Measurements from ENCODE around the gene MEIS2.

MEIS2 gene

DNA sequence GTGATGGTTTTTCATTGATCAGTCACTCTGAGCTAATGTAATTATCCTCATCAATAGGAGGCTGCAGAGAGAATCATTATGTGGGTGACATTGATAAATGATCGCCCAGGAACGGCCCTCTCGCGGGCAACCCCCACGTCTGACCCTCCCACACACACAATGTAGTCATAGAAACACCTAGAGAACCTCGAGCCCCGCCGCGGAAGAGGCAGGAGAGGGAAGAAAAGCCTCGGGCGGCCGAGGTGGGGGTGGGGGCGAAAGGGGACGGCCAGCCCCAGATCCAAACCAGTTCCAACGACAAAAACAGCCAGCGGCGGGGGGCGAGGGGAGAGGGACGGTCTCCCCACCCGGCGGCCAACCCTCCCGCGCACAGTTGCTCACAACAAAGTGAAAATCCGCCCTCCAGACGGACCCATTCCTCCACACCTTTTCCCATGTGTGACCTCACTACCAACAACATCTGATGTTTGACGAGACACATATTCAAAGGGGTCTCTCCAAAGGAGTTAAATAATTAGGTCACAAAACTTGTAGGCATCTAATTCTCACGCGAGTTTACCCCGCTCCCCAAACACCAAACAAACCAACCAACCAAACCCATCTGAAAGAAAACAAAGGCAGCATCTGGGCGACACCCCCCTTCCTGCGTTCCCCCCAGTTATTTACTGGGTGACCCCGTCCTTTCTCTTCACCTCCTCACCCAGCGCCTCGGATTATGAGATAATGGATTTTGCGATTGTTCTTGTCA lies 213.0 kb downstream of the MEIS2 start:
- TF ChIP-seq, protein P1, sequence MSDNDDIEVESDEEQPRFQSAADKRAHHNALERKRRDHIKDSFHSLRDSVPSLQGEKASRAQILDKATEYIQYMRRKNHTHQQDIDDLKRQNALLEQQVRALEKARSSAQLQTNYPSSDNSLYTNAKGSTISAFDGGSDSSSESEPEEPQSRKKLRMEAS (IDR thresholded peaks at IDR 0.05): no peak
- TF ChIP-seq NFIC (IDR thresholded peaks at IDR 0.05) (no peak), TEAD4 (IDR thresholded peaks at IDR 0.05) (no peak), YY1 (IDR thresholded peaks at IDR 0.05; ENCODE audit: low read depth) (no peak), ZBTB7A (IDR thresholded peaks at IDR 0.05; ENCODE audit: low read depth) (no peak), FOXM1 (IDR thresholded peaks at IDR 0.05; ENCODE audit: borderline replicate concordance, low read depth) (no peak), TAF1 (IDR thresholded peaks at IDR 0.05; ENCODE audit: low read depth) (no peak), CEBPB (IDR thresholded peaks at IDR 0.05) (no peak), EGR1 (IDR thresholded peaks at IDR 0.05) (no peak), CREB1 (IDR thresholded peaks at IDR 0.05; ENCODE audit: low read depth) (no peak)
- TF ChIP-seq, protein P2, sequence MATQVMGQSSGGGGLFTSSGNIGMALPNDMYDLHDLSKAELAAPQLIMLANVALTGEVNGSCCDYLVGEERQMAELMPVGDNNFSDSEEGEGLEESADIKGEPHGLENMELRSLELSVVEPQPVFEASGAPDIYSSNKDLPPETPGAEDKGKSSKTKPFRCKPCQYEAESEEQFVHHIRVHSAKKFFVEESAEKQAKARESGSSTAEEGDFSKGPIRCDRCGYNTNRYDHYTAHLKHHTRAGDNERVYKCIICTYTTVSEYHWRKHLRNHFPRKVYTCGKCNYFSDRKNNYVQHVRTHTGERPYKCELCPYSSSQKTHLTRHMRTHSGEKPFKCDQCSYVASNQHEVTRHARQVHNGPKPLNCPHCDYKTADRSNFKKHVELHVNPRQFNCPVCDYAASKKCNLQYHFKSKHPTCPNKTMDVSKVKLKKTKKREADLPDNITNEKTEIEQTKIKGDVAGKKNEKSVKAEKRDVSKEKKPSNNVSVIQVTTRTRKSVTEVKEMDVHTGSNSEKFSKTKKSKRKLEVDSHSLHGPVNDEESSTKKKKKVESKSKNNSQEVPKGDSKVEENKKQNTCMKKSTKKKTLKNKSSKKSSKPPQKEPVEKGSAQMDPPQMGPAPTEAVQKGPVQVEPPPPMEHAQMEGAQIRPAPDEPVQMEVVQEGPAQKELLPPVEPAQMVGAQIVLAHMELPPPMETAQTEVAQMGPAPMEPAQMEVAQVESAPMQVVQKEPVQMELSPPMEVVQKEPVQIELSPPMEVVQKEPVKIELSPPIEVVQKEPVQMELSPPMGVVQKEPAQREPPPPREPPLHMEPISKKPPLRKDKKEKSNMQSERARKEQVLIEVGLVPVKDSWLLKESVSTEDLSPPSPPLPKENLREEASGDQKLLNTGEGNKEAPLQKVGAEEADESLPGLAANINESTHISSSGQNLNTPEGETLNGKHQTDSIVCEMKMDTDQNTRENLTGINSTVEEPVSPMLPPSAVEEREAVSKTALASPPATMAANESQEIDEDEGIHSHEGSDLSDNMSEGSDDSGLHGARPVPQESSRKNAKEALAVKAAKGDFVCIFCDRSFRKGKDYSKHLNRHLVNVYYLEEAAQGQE (IDR thresholded peaks at IDR 0.05; ENCODE audit: low read depth): no peak

DNA sequence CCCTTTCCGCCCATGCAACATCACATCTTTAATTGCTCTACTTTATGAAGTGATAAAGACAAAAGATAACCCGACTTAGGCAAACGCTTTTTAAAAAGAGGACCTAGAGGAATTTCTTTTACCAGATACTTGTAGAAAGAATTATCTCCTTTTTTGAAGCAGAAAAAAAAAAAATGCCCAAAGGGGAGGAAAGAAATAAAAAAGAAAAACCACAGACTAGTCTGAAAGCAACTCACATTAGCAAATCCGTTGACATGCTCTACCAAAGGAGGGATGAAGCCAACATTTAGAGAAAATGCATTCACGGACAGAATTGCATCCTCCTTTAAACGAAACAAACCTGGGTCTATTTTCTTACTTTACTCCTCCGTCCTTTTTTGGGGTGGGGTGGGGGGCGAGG lies 213.6 kb downstream of the MEIS2 start:
- no peak for TF ChIP-seq EP300 (IDR thresholded peaks at IDR 0.05; ENCODE audit: borderline replicate concordance)
- no peak for TF ChIP-seq EGR1 (IDR thresholded peaks at IDR 0.05)
- no peak for TF ChIP-seq TCF12 (IDR thresholded peaks at IDR 0.05; ENCODE audit: low read depth)

DNA sequence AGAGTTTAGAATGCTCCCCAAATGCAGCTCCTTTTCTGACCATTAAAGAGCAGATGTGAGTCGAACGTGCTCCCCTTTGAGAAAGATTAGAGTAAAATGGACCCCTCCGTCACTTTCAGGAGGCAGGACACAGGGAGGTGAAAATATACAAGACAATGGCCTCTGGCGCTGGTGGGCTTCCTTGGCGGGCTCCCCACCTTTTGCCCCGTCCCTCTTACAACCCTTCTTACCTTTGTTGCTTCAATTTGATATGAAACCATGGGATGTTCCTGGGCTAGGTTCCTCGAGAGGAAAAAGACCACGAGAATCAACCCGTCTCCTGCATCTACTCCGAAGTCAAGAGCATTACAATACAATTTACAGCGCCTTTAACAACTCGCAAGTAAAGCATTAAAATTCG lies 214.2 kb downstream of the MEIS2 start:
- TF ChIP-seq TEAD4 (IDR thresholded peaks at IDR 0.05) (no peak), RAD21 (IDR thresholded peaks at IDR 0.05; ENCODE audit: low read depth) (no peak), TAF1 (IDR thresholded peaks at IDR 0.05; ENCODE audit: low read depth) (no peak), FOXM1 (IDR thresholded peaks at IDR 0.05; ENCODE audit: borderline replicate concordance, low read depth) (no peak), TCF12 (IDR thresholded peaks at IDR 0.05; ENCODE audit: low read depth) (no peak)
- TF ChIP-seq, protein P3, sequence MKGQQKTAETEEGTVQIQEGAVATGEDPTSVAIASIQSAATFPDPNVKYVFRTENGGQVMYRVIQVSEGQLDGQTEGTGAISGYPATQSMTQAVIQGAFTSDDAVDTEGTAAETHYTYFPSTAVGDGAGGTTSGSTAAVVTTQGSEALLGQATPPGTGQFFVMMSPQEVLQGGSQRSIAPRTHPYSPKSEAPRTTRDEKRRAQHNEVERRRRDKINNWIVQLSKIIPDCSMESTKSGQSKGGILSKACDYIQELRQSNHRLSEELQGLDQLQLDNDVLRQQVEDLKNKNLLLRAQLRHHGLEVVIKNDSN (IDR thresholded peaks at IDR 0.05): no peak
- TF ChIP-seq, protein P2 (IDR thresholded peaks at IDR 0.05; ENCODE audit: low read depth): no peak

DNA sequence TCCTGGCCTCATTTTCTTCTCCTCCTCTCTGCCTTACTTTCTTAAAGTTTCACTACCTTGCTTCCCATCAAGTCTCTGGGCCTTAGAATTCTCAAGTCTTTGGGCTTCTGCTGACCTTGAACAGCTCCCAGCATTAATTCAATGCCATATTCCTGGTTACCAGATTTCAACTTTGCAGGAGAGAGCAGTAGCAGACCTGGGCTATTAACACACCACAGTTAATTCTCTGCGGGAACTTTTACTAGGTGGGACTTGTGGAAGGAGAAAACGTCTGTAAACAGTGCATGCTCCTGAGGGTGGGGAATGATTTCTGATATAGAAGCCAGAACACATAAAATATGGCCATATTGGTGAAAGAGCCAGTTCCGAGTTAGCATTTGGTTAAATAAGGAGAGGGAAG lies 214.6 kb downstream of the MEIS2 start:
- TF ChIP-seq TAF1 (IDR thresholded peaks at IDR 0.05; ENCODE audit: low read depth) (no peak), YY1 (IDR thresholded peaks at IDR 0.05; ENCODE audit: low read depth) (no peak), CREB1 (IDR thresholded peaks at IDR 0.05; ENCODE audit: low read depth) (no peak), FOXM1 (IDR thresholded peaks at IDR 0.05; ENCODE audit: borderline replicate concordance, low read depth) (no peak), TEAD4 (IDR thresholded peaks at IDR 0.05) (no peak), EGR1 (IDR thresholded peaks at IDR 0.05) (no peak), NFIC (IDR thresholded peaks at IDR 0.05) (no peak)
- TF ChIP-seq, protein P1 (IDR thresholded peaks at IDR 0.05): no peak
- TF ChIP-seq, protein P3 (IDR thresholded peaks at IDR 0.05): no peak
- TF ChIP-seq, protein P2 (IDR thresholded peaks at IDR 0.05; ENCODE audit: low read depth): no peak

Measured in Ishikawa (cell line).